NCI-H1048 (cell line): ENCODE data around the gene ZFC3H1.
A peak's percentile ranks its signal among the peaks of the same experiment; 100 is the strongest.

ENCODE experiments used
- DNase-seq: peaks from one replicate; lab custom pipeline; 2025; lab: John Stamatoyannopoulos, UW

Gene ZFC3H1

GRCh38 chr12:71684081-71684480 lies 20.4 kb upstream of the ZFC3H1 start:
- DNase-seq = no peak

- DNase-seq = no peak
These were observed 20.0 kb upstream of the ZFC3H1 start for GRCh38 chr12:71683633-71684032.

GRCh38 chr12:71682466-71682865 lies 18.8 kb upstream of the ZFC3H1 start:
- DNase-seq = no peak

- DNase-seq = no peak
These were observed 8.2 kb upstream of the ZFC3H1 start for GRCh38 chr12:71671816-71672215.

- no peak for DNase-seq
These were observed 7.7 kb upstream of the ZFC3H1 start for GRCh38 chr12:71671311-71671710.

- DNase-seq = no peak
These were observed 2.6 kb upstream of the ZFC3H1 start for GRCh38 chr12:71666259-71666658.

GRCh38 chr12:71665090-71665463 lies 1.4 kb upstream of the ZFC3H1 start:
- DNase-seq = no peak

- DNase-seq = peak; percentile 53
These were observed 902 bp upstream of the ZFC3H1 start for GRCh38 chr12:71664411-71665089.

- DNase-seq = no peak
These were observed 643 bp downstream of the ZFC3H1 start for GRCh38 chr12:71662849-71663560.

- no peak for DNase-seq
These were observed 1.6 kb downstream of the ZFC3H1 start for GRCh38 chr12:71661977-71662530.

- DNase-seq = no peak
These were observed 6.9 kb downstream of the ZFC3H1 start for GRCh38 chr12:71656740-71657139.

- no peak for DNase-seq
These were observed 7.7 kb downstream of the ZFC3H1 start for GRCh38 chr12:71655907-71656306.

- DNase-seq = no peak
These were observed 8.2 kb downstream of the ZFC3H1 start for GRCh38 chr12:71655495-71655894.

GRCh38 chr12:71654200-71654599 lies 9.4 kb downstream of the ZFC3H1 start:
- DNase-seq = no peak

- DNase-seq = no peak
These were observed 10.5 kb downstream of the ZFC3H1 start for GRCh38 chr12:71653137-71653536.

- DNase-seq = no peak
These were observed 11.0 kb downstream of the ZFC3H1 start for GRCh38 chr12:71652656-71653055.

- no peak for DNase-seq
These were observed 14.2 kb downstream of the ZFC3H1 start for GRCh38 chr12:71649401-71649800.

GRCh38 chr12:71648537-71648936 lies 15.1 kb downstream of the ZFC3H1 start:
- DNase-seq = no peak

- DNase-seq = no peak
These were observed 17.1 kb downstream of the ZFC3H1 start for GRCh38 chr12:71646512-71646911.

GRCh38 chr12:71645268-71645667 lies 18.4 kb downstream of the ZFC3H1 start:
- DNase-seq = no peak

GRCh38 chr12:71642264-71642663 lies 21.4 kb downstream of the ZFC3H1 start:
- no peak for DNase-seq

GRCh38 chr12:71641390-71641789 lies 22.3 kb downstream of the ZFC3H1 start:
- DNase-seq = no peak

GRCh38 chr12:71640316-71640715 lies 23.3 kb downstream of the ZFC3H1 start:
- no peak for DNase-seq
